A375 (cell line): ENCODE results near the gene SGCE. TPM values are rescaled to one million over a fixed set of nuclear protein-coding genes. Genes with fewer than 3 reads are reported as not detected.

Experiments used
- total RNA-seq: library from RNA; depleted of rRNA; stranded (reverse); fragments of >200 nt; shearing (Covaris generic); gene quantifications from 2 replicates; pipeline ENCODE4 v1.2.3, GENCODE V29; 2014; rRNA removed

SGCE gene, protein sequence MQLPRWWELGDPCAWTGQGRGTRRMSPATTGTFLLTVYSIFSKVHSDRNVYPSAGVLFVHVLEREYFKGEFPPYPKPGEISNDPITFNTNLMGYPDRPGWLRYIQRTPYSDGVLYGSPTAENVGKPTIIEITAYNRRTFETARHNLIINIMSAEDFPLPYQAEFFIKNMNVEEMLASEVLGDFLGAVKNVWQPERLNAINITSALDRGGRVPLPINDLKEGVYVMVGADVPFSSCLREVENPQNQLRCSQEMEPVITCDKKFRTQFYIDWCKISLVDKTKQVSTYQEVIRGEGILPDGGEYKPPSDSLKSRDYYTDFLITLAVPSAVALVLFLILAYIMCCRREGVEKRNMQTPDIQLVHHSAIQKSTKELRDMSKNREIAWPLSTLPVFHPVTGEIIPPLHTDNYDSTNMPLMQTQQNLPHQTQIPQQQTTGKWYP
- total RNA-seq = 26.8 and 27.2 TPM in 2 replicates

DNA sequence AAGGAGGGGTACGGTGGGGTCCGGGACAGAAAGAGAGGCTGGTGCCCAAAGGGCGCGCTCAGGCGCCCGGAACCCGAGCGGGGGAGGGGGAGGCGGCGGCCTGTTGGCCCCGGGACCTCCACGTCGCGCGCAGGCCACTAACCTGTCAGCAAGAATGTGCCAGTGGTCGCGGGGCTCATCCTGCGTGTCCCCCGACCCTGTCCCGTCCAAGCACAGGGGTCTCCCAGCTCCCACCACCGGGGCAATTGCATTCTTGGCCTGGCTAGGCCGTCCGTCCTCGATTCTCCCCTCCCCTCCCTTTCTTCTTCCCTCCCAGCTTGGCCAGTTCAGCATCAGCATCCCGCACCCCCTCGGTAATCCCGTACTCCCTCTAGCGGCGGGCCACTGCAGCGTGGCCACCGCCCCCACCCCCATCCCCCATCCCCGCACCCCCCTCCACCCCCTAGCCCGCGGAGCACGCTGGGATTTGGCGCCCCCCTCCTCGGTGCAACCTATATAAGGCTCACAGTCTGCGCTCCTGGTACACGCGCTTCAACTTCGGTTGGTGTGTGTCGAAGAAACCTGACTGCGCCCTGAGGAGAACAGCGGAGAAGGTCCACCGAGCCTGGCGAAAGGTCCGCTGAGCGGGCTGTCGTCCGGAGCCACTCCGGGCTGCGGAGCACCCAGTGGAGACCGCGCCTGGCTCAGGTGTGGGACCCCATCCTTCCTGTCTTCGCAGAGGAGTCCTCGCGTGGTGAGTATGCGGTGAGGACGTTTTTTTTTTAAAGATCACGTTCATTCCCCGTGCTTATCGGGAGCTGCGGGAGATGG, at the start of gene SGCE:
Gene SGCE, minus strand, starts transcription at position 286 of the 810 bp plus-strand sequence. Its CDS starts 35 bp downstream, at position 251.

Other genes with a start within 250 kb of the SGCE start
- gene CASD1, start 146.3 kb downstream of the SGCE start, total RNA-seq = 6.6 and 13.5 TPM in 2 replicates